Measurements from ENCODE around the gene FARS2. TPM values are rescaled to one million over a fixed set of nuclear protein-coding genes. Genes with fewer than 3 reads are reported as not detected.

Gene FARS2
- total RNA-seq, 1 donor from 2014 or later = 18.3 TPM

GRCh38 chr6:5676701-5677100 is 415.4 kb downstream of the FARS2 start:
- no peak overlapping the region for H3K4me3 ChIP-seq
- no peaks in the 10 kb centered on the region for H3K9me3 ChIP-seq
- no peaks in the 10 kb centered on the region for H3K36me3 ChIP-seq
- H3K27me3 ChIP-seq = no peaks in the 10 kb centered on the region
- H3K27ac ChIP-seq = no peak overlapping the region
- intact Hi-C loops (cut with DNase I) = no loop called here
- no peak for DNase-seq
- H3K4me1 ChIP-seq = peaks cover 23% of the 10 kb centered on the region
- ATAC-seq = no peak
- no peak for TF ChIP-seq CTCF (IDR thresholded peaks at IDR 0.05)

- no peak for TF ChIP-seq CTCF (IDR thresholded peaks at IDR 0.05)
- peak; percentile 51 for ATAC-seq
These were observed 416.1 kb downstream of the FARS2 start for GRCh38 chr6:5677219-5678000.

GRCh38 chr6:5679270-5679669 is 418.0 kb downstream of the FARS2 start:
- ATAC-seq (no peak), DNase-seq (no peak)
- Histone ChIP-seq H3K9me3 (no peaks in the 10 kb centered on the region), H3K27ac (no peak overlapping the region), H3K4me1 (peaks cover 3% of the 10 kb centered on the region), H3K27me3 (no peaks in the 10 kb centered on the region), H3K4me3 (no peak overlapping the region), H3K36me3 (no peaks in the 10 kb centered on the region)
- intact Hi-C loops (cut with DNase I) = no loop called here
- no peak for TF ChIP-seq CTCF (IDR thresholded peaks at IDR 0.05)

More at GRCh38 chr6:5677219-5678000, 416.1 kb downstream of the FARS2 start:
- no peak for DNase-seq
- Histone ChIP-seq H3K9me3 (no peaks in the 10 kb centered on the region), H3K27ac (no peak overlapping the region), H3K4me3 (no peak overlapping the region), H3K4me1 (peaks cover 15% of the 10 kb centered on the region), H3K36me3 (no peaks in the 10 kb centered on the region), H3K27me3 (no peaks in the 10 kb centered on the region)
- intact Hi-C loops (cut with DNase I) = no loop called here

- ATAC-seq (no peak), DNase-seq (no peak)
- TF ChIP-seq CTCF (IDR thresholded peaks at IDR 0.05) = no peak
- Histone ChIP-seq H3K27me3 (no peaks in the 10 kb centered on the region), H3K9me3 (no peaks in the 10 kb centered on the region), H3K36me3 (no peaks in the 10 kb centered on the region), H3K27ac (no peak overlapping the region), H3K4me1 (no peaks in the 10 kb centered on the region), H3K4me3 (no peak overlapping the region)
- intact Hi-C loops (cut with DNase I) = no loop called here
These were observed 418.4 kb downstream of the FARS2 start for GRCh38 chr6:5679691-5680090.

GRCh38 chr6:5680095-5680494 is 418.8 kb downstream of the FARS2 start:
- no peaks in the 10 kb centered on the region for H3K36me3 ChIP-seq
- no peak for ATAC-seq
- H3K27me3 ChIP-seq = no peaks in the 10 kb centered on the region
- no peak overlapping the region for H3K27ac ChIP-seq
- no peaks in the 10 kb centered on the region for H3K9me3 ChIP-seq
- no peak for TF ChIP-seq CTCF (IDR thresholded peaks at IDR 0.05)
- intact Hi-C loops (cut with DNase I) = no loop called here
- DNase-seq = no peak
- no peak overlapping the region for H3K4me3 ChIP-seq
- H3K4me1 ChIP-seq = no peaks in the 10 kb centered on the region

All from upper lobe of right lung (tissue), 1 donor.